Spleen (tissue), 7 donors: ENCODE results near the gene INF2.

ENCODE experiments used
- CTCF ChIP-seq, 11 experiments: fragments of 200-600 bp in 7 of 11; fragments of 450-650 bp in 4 of 11; sonication (generic) in 4 of 11; IDR thresholded peaks in 8 of 11; conservative IDR thresholded peaks in 3 of 11; 1 replicate in 7 of 11; 2 replicates in 4 of 11; pipeline versions ENCODE4 v1.4.0 to v1.8.0; 2016 to 2021; ENCODE audit warnings: antibody characterized with exemption in 11 of 11, inconsistent platforms in 4 of 11, mild to moderate bottlenecking in 1 of 11
- POLR2A ChIP-seq, 3 donors: fragments of 450-650 bp; IDR thresholded peaks; one replicate each; pipeline ENCODE4 v1.5.1; 2017; ENCODE audit warnings: antibody characterized with exemption in 3 of 3, mild to moderate bottlenecking in 1 of 3
- donor health status: DM: no; HTN: no; CAD: no; lungs with moderate emphysema.
- donor health status: DM: no; HTN: no; CAD: no.
- donor health status: DM: no; HTN: no; CAD: no.

- TF ChIP-seq CTCF (IDR thresholded peaks at IDR 0.05 in 8 of 11, conservative IDR thresholded peaks at IDR 0.05 in 3 of 11): peak in 1 of 11 experiments; percentile 8
- no peak for TF ChIP-seq POLR2A (IDR thresholded peaks at IDR 0.05)
Measured at GRCh38 chr14:104689109-104689880, at the start of gene INF2.
